ENCODE measurements around the gene HOXD13. TPM values are rescaled to one million over a fixed set of nuclear protein-coding genes. Genes with fewer than 3 reads are reported as not detected.

HOXD13 gene
- total RNA-seq, 2 donors from 2014 or later, result not detected

DNA sequence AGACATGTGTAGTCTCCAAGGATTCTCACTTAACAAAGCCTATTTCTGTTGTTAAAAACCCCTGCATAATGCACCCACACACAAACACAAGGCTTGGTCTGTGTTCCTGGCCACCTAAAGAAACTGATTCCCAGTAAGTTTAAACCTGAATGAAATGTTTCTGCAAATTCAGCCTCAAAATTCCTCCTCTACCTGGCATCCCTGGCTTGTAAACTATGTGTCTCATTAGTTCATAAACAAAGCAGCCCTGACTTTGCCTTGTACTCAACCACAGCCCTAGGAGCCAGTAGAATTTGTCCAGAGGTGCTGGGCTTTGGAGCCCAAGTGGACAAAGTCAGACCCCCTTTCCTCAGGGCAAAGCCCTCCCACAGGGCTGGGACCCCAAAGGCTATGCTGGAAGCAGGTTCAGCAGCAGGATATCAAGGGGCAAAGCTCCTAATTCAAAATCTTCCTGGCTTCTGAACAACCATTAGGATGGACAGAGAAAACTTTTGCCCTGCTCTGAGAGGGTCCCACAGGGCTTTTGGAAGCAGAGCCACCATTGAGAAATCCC, 2.6 kb upstream of the HOXD13 start:
- ATAC-seq, result no peak
- intact Hi-C loops (cut with DNase I), result loop anchor here (5.0 to 10.0 kb wide), 4 partner anchors 403 to 725 kb away; no protein-coding TSS in a partner anchor
- DNase-seq, result no peak

GRCh38 chr2:176090862-176091261, 1.7 kb upstream of the HOXD13 start:
- intact Hi-C loops (cut with DNase I), result no loop called here
- ATAC-seq (no peak), DNase-seq (no peak)

- no peak for DNase-seq
- intact Hi-C loops (cut with DNase I), result no loop called here
- ATAC-seq, result no peak
These were observed 927 bp upstream of the HOXD13 start for GRCh38 chr2:176091329-176092258.

DNA sequence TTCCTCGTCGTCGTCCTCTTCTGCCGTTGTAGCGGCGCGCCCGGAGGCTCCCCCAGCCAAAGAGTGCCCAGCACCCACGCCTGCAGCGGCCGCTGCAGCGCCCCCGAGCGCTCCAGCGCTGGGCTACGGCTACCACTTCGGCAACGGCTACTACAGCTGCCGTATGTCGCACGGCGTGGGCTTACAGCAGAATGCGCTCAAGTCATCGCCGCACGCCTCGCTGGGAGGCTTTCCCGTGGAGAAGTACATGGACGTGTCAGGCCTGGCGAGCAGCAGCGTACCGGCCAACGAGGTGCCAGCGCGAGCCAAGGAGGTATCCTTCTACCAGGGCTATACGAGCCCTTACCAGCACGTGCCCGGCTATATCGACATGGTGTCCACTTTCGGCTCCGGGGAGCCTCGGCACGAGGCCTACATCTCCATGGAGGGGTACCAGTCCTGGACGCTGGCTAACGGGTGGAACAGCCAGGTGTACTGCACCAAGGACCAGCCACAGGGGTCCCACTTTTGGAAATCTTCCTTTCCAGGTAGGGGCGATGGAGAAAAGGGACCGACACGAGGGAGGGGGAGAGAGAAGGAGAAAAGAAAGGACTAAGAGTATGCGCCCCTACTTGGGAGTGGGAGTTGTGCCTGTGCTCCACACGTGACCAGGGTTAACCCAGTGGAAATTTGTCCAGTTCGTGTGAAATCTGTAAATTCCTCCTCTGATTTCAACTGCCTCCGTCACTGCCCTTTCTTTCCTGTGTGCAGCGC, 800 bp downstream of the HOXD13 start:
- intact Hi-C loops (cut with DNase I), result no loop called here
- no peak for DNase-seq

GRCh38 chr2:176093898-176094249, 1.4 kb downstream of the HOXD13 start:
- intact Hi-C loops (cut with DNase I), result no loop called here
- DNase-seq (no peak), ATAC-seq (no peak)

More for the DNA sequence above, 800 bp downstream of the HOXD13 start:
- ATAC-seq, result no peak

- ATAC-seq, result no peak
- intact Hi-C loops (cut with DNase I), result no loop called here
- DNase-seq, result no peak
These were observed 1.8 kb downstream of the HOXD13 start for GRCh38 chr2:176094349-176094748.

DNA sequence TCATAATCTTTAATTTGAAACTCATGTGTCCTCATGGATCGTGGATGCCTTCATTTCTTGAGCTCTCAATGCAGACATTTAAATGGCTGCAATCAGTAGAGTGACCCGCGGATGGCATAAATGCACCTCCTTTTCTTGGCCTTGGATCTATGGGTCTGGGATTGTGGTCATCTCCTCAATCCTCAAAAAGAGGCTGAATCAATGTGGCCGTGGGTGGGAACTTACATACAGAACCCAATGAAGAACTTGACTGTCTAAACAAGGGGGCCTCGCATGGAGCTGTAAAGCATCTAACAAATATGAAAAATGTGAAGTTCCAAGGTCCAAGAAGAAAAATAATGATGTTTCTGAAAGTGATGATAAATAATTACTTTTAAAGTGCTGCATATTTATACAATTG, 2.9 kb downstream of the HOXD13 start:
- no peak for ATAC-seq
- DNase-seq, result no peak
- intact Hi-C loops (cut with DNase I), result no loop called here

DNA sequence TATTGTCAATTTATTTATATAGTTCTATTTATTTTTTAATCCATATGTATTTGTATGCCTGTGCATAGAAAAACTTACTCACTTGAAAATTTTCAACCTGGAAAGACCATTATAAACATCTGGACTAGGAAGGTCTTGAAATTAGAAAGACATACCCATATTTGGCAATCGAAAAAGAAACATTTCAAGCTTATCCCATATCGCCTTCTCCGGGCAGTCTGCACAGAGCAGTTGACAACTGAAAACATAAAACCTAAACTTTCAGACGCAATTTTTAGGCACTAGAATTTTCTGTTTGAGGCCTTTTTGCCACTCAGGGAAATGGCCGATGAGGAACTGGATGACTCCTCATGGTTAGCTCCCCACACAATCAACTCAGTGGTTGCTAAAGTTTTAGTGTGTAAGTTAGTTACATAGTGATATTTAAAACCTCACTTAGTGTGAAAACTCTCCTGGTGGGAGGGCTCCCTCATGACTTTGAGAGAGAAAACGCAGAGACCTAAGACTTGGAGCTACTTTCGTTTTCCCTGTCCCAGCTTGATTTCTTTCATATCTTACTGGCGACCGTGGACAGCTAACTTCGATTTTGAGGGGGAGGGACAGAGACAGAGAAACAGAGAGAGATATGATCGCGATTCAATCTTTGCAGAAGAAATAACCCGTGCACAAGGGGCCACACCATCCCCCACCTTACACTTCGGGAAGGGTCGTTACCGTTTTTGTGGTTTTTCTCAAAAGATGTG, 3.9 kb downstream of the HOXD13 start:
- intact Hi-C loops (cut with DNase I), result no loop called here
- DNase-seq (no peak), ATAC-seq (no peak)

- DNase-seq (peak; percentile 66), ATAC-seq (peak; percentile 85 to 92)
- intact Hi-C loops (cut with DNase I), result no loop called here
These were observed 4.7 kb downstream of the HOXD13 start for GRCh38 chr2:176096986-176097819.

GRCh38 chr2:176097820-176098365, 5.4 kb downstream of the HOXD13 start:
- intact Hi-C loops (cut with DNase I), result no loop called here
- DNase-seq, result no peak
- ATAC-seq, result no peak

GRCh38 chr2:176098366-176099158, 6.0 kb downstream of the HOXD13 start:
- no peak for ATAC-seq

GRCh38 chr2:176099159-176099727, 6.7 kb downstream of the HOXD13 start:
- DNase-seq (no peak), ATAC-seq (no peak)
- intact Hi-C loops (cut with DNase I), result no loop called here

More at GRCh38 chr2:176098366-176099158, 6.0 kb downstream of the HOXD13 start:
- no peak for DNase-seq
- intact Hi-C loops (cut with DNase I), result no loop called here

DNA sequence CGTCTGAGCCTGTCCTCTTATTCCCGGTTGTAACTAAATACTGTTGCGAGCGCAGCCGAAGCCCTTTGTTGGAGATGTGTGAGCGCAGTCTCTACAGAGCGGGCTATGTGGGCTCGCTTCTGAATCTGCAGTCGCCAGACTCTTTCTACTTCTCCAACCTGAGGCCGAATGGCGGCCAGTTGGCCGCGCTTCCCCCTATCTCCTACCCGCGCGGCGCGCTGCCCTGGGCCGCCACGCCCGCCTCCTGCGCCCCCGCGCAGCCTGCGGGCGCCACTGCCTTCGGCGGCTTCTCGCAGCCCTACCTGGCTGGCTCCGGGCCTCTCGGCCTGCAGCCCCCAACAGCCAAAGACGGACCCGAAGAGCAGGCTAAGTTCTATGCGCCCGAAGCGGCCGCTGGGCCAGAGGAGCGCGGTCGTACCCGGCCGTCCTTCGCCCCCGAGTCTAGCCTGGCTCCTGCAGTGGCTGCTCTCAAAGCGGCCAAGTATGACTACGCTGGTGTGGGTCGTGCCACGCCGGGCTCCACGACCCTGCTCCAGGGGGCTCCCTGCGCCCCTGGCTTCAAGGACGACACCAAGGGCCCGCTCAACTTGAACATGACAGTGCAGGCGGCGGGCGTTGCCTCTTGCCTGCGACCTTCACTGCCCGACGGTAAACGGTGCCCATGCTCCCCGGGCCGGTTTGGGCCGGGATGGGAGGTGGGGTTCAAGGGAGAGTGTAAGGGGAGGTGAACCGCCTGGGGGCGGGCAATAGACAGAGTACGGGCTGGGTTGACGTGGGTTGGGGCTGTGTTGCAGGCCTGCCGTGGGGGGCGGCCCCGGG, 7.4 kb downstream of the HOXD13 start, which contains the start of gene HOXD12:
Gene HOXD12 (plus strand): TSS at position 68 of the 819 bp plus-strand sequence. CDS start 7 bp downstream, at position 75.
- ATAC-seq (no peak), DNase-seq (no peak)
- intact Hi-C loops (cut with DNase I), result no loop called here

- intact Hi-C loops (cut with DNase I), result no loop called here
- DNase-seq (no peak), ATAC-seq (no peak)
These were observed 8.1 kb downstream of the HOXD13 start for GRCh38 chr2:176100547-176101140.

DNA sequence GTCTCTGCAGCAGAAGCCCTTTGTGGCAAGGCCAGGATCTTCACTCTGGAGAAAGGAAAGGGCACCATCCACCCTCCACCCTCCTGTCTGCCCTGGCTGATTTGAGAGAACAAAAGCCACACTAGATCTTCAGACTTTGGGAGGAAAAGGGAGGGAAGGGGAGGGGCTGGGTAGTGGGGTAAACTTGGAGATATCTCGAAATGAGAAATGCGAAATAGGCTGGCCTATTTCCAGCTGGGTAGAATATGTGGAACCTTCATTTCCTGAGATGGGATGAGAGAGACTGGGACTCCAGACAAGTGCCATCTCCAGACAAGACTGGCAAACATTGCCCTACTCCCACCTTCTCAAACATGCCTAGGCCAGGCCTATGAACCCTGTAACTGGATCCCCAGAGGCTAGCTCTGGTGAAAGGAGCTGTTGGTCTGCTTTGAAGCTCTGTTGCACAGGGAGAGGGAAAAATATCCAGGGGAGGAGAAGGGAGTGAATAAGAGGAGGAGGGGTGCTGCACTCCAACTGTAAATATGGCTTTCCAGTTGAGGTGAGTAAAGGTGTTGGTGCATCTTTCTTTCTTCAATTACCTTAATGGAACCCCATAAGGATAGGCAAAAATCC, 8.8 kb downstream of the HOXD13 start:
- no peak for DNase-seq
- ATAC-seq, result no peak
- intact Hi-C loops (cut with DNase I), result no loop called here

Data from left cardiac atrium (tissue), 4 donors.